HG02870 (cell line): ENCODE data around the gene IBA57.

ENCODE experiments used
- ATAC-seq: cut with Tn5 transposase; IDR thresholded peaks from one replicate; pipeline ENCODE4 v1.9.1; 2021; ENCODE audit warnings: mild to moderate bottlenecking, moderate library complexity; ENCODE audit not compliant: unreplicated experiment

Gene IBA57

DNA sequence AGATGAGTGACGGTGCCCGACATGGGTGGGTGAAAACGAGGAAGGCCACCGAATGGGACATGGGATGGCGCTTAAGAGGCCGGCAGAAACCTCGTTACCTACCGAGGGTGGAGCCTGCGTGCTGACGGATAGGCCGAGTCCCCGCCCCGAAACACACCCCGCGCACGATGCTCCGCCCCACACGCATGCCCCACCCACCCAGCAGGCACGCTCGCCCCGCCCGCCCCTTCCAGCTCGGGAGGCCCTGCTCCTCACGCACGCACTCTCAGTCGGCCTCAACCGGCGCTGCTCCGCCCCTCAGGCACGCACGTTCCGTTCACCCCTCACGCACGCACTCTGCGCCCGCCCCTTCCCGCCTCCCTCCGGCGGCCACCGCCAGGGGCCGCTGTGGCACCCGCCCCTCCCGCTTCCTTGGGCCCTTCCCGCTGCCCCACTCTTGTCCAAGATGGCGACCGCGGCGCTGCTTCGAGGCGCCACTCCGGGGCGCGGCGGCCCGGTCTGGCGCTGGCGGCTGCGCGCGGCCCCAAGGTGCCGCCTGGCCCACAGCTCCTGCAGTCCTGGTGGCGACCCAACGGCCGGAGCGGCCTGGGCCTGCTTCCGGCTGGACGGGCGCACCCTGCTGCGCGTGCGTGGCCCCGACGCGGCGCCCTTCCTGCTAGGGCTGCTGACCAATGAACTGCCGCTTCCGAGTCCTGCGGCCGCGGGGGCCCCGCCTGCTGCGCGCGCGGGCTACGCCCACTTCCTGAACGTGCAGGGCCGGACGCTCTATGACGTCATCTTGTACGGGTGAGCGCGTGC, at the start of gene IBA57:
TSS of gene IBA57 (plus strand) at position 433 of the 798 bp plus-strand sequence. CDS start at position 446, 13 bp downstream.
- peak; percentile 79 for ATAC-seq

DNA sequence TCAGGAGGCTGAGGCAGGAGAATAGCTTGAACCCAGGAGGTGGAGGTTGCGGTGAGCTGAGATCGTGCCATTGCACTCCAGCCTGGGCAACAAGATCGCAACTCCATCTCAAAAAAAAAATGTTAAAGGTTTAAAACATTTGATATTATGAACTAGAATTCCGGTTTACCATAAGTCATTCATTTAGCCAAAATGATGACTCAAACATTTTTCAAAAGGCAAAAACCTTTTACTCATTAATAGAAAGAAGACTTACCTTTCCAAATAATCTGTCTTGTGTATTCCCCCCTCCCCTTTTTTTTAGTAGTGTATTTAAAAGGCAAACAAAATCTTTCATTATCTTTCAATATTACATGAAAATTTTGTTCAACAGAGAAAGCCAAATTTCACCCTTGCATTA, 48.3 kb upstream of the IBA57 start:
- ATAC-seq = no peak

DNA sequence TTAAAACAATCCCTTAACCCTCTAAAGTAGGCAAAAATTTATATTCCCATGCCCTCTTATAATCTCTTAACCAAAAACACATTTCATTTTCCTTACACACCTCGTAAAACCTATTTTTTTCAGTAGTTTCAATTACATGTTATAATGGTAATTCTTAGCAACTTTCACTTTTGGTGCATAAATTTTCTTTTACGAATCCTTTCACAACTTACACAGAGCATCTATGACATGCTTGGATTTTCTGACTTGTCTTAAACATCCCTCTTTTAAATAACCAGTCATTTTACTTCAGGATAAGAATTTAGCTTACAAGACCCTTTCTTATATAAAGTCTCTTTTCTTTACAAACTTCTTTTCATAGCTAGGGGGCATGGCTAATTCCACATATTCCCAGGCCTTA, 47.6 kb upstream of the IBA57 start:
- ATAC-seq = no peak

DNA sequence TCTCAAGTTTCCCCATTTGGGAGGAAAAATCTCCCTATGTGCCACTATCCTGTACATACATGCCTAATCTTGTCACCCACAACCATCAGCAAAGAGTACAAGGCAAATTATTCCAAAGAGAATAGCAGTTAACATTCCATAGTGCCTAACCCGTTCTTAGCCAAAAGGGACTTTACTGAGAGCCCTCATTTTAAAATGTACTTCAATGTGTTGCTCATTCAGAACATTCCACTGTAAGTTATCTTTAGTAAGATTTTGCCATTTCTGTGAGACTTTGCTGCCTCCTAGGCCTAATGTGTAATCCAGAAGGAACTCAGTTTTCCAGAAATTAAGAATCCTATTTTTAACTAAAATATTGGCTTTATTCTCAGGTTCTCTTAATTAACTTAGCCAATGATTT, 45.3 kb upstream of the IBA57 start:
- ATAC-seq = no peak

DNA sequence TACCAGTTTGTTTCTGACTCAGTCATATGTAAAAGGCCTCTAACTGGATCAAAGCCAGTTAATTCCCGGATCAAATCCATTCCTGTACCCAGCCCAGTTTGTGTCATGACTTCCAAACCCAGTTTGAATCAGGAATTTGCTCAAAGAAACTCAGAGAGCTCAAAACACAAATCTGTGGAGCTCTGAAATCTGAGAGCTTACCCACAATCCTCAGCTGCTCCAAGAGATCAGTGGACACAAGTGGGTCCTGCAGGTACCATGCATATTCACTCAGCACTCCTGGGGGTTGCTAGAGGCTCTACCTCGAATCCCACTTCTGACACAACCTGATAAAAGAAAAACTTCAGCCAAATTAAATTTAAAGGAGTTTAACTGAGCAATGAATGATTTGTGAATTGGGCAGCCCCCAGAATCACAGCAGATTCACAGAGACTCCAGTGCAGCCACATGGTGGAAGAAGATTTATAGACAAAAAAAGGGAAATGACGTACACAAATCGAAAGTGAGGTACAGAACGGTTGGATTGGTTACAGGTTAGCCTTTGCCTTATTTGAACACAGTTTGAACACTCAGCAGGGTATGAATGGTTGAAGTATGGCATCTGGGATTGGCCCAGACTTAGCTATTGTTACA, 44.6 kb upstream of the IBA57 start:
- ATAC-seq = no peak

DNA sequence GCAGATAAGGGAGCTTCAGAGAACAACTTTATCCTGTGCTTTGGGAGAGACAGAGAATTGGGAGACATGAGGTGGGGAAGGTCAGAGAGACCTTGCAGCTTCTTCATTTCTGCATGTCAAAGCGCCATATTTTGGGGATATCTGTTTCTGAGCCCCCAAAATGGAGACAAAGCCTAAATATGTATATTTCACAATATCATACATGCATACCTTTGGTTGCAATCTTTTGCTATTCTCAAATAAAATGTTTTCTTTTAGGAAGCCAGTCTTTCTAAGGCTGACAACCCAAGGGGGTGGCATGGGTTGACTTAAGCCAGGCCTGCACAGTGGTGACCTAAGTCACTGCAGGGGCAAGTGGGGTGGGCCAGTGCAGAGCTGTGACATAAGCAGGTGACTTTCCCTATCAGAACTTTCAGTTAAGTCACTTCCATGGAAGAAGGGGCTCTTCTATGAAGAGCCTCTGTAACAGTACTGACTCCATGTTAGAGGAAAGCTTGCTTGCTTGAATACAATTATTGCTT, 42.6 kb upstream of the IBA57 start:
- no peak for ATAC-seq

DNA sequence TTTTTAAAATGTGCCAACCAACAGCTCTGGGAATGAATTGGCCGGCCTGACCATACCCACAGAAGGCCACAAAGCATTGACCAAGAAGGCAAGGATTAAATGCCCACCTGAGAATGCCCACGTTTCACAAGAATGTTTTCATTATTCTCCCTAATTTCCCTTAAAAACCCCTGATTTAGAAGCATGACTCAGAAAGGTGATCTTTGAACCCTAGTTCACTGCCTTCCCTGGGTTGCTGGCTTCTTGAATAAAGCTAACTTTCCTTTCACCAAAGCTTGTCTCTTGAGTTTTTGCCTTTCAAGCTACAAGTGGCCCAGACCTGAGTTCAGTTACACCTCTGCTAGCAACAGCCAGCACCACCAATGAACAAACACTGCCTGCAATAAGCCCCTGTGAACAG, 42.1 kb upstream of the IBA57 start:
- ATAC-seq = no peak

DNA sequence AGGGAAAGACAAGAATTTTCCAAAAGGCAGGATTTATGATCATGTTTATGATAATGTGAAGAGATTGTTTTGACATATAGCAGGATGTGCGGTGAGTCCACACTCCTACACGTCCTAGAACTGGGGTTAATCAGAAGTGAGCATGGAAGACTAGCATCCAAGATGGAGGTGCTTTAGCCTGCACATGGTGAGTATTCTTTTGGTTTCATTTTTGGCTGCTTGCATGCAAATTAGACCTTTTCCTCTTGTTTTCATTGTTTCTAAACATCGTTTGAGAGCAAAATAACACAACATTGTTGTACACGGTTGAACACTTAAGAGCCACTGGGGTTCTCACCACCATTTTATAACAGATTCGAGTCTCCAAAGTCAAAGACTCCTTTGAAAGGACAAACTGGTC, 40.4 kb upstream of the IBA57 start:
- no peak for ATAC-seq

DNA sequence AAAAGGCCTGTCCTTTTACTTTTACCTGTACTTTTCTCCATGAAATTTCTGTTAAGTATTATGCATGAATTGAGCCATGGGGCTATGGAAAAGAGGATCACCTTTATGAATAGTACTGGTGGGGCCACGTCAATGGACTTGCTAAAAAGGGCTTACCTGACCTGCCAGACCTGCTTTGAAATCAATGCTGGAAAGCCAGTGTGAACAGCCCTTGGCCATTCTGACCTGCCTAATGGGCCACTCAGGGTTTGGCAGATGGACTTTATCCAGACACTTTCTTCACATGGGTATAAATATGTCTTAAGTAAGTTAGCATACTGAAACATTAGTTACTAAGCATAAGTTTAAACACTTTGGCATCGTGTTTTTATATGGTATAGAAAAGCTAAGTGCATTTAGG, 33.8 kb upstream of the IBA57 start:
- no peak for ATAC-seq

DNA sequence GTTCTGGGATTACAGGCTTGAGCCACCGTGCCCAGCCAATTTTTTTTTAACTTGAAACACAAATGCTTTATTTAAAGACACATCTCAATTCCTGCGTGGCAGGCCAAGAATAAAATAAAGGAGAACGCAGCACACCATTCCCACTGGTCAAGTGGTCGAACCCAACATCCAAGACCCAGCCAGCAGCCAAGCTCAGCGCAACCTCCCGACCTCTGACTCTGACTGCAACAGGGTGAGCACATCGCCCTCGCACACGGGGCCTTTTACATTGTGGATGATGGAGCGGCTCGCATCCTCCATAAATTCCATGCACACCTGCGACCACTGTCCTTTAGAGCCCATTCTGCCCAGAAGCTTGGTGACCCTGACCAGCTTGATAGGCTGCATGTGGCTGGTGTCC, 31.0 kb upstream of the IBA57 start:
- no peak for ATAC-seq

DNA sequence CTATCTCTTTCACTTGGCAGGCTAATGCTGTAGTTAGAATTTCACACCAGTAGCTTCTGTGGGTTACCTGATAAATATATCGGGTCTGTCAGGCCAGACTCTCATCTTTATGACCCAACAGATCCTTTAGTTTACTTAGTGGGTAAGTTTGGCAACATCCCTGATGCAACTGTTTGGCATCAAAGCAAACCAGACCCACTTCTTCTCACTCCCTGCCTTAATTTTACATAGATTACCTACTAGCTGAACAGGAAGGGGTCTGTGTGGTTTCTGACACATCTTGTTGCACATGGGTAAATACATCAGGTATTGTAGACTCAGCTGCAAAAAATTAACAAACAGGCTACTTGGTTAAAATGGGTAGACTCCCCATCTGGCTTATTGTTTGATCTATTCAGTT, 28.7 kb upstream of the IBA57 start:
- no peak for ATAC-seq

DNA sequence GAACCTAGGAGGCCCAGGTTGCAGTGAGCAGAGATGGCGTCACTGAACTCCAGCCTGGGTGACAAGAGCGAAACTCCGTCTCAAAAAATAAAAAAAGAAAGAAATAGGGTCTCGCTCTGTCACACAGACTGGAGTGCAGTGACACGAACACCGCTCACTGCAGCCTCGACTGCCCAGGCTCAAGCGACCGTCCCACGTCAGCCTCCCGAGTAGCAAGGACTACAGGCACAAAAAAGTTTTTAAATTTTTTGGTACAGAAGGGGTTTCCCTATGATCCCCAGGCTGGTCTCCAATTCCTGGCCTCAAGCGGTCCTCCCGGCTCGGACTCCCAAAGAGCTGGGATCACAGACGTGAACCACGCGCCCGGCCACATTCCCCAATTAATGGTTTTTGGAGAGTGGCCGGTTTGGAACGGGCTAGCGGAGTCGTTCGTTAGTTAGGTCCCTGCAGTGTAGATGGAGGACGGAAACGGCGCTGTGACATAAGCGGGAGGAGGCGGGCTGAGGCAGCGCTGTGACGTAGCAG, 26.1 kb upstream of the IBA57 start:
- no peak for ATAC-seq

DNA sequence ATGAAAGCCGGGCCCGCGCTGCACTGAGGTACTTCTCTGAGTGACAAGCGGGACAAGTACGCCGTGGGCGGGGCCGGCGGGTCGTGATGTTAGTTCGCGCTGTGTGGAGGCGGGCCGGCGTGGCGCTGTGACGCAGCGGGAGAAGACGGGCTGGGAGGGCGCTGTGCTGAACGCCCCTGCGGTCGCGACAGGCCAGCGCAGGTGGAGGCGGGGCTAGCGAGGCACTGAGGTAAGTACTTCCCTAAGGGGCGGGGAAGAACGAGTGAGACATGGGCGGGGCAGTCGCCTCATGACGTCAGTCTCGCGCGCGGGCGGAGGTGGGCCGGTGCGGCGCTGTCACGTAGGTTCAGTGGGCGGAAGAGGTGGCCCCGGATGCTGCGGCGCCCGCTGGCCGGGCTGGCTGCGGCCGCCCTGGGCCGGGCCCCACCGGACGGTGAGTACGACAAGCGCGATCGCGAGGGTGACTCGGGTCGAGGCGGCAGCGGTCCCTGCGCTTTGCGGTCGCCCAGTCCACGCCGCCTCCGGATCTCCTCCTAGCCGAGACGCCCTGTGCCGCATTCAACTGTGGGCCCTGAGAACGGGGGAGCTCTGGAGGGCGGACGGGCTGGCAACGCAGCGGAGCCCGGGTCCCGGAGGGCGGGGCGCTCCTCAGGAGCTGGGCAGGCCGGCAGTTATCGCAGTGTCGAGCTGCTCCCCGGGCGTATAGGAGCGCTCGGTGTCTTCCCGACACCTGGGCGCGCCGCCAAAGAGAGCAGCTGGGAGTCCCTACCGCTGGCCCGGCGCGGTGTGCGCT, 25.5 kb upstream of the IBA57 start, which contains the start of gene GUK1:
TSS of gene GUK1 (plus strand) at position 349 of the 793 bp plus-strand sequence. CDS start at position 373, 24 bp downstream.
- ATAC-seq = peak; percentile 92

DNA sequence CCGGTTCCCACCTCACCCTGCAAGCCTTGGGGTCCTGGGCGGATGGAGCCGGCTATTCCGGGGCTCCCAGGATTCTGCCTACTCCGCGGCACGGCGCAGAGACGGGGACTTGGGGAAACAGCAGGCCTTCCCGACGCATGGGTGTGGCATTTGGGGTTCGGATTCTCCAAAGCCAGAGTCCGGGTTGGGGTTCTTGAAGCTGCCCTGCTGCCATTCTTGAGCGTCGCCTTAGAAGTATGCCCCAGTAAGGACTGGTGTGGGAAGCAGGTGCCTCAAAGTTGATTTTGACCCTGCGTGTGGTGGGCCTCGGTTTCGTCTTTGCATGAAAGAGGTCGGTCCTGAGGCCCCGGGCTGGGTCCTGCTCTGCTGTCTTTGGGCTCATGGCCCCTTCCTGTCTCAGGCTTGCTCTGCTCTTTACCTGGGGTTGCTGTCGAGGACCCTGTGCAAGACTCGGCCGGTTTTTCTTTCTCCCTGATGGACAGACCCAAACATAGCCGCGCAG, 24.8 kb upstream of the IBA57 start:
- ATAC-seq = no peak

DNA sequence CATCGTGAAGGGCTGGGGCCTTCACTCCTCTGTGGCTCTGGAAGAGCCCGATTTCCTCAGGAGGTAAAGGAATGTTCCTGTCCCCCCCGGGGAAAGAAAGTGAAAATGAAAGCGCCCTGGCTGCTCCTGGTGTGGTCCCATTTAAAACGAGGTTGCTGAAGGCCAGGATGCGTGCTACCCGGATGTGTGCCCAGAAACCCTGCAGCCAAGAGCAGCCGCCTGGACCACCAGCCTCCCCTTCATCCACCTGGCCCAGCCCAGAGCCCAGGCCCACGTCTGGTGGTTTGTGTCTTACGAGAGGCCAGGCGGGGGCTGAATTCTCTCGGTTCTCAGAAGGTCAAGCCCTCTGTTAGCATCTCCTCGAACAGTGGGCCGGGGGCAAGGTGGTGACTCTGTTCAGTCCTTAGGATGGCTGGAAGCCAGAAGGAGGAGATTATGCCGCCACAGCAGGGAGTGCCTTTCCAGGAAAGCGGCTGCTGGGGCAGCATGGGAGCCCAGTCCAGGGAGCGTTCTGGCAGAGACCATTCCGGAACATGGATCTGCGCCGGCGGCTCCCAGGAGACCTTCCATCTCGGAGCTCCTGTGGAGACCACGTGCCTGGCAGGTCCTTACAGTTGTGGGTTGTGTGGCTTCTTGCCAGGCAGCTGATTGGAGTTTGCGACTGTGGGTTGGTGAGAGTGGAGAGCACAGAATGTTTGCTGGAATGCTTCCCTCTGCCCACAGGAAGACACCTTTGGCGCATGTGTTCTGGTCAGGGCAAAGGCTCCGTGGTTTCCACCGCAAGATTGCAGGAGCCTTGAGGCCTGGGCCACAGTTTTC, 24.2 kb upstream of the IBA57 start:
- no peak for ATAC-seq

DNA sequence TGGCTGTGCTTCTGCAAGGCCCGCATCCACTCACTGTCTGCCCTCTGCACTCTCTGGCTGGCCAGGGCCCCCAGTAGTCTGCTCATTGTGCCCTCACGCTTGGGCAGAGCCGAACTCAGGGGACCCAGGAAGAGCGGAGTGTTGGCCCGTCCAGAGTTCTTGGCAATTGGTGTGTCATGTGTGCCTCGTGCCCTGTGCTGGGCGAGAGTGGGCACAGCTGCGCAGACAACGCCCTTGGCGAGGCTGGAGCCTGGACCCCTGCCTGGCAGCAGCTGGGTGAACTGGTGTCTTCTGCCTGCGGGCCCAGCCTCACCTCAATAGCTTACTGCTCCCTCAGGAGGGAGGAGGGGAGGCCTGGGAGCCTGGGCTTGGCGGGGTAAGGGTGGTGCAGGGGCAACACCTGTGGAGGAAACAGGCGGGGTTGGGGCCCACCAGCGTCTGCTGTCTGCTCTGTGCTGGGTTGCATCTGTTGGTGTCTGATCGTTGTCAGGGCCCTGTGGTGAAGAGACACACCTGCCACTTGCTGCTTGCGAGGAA, 23.4 kb upstream of the IBA57 start:
- no peak for ATAC-seq

DNA sequence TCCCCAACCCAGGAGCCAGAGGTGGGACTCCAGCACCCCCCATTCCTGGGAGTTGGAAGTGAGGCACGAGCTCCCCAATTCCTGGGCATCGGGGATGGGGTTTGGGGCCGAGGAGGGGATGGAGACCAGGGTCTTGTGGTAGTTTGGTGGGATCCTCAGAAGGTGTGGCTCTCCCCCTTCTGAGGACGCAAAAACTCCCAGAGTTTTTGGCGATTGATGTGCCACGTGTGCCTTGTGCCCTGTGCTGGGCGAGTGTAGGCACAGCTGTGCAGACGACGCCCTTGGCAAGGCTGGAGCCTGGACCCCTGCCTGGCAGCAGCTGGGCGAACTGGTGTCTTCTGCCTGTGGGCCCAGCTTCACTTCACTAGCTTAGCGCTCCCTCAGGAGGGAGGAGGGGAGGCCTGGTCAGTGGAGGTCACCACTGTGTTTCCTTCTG, 22.9 kb upstream of the IBA57 start:
- no peak for ATAC-seq

DNA sequence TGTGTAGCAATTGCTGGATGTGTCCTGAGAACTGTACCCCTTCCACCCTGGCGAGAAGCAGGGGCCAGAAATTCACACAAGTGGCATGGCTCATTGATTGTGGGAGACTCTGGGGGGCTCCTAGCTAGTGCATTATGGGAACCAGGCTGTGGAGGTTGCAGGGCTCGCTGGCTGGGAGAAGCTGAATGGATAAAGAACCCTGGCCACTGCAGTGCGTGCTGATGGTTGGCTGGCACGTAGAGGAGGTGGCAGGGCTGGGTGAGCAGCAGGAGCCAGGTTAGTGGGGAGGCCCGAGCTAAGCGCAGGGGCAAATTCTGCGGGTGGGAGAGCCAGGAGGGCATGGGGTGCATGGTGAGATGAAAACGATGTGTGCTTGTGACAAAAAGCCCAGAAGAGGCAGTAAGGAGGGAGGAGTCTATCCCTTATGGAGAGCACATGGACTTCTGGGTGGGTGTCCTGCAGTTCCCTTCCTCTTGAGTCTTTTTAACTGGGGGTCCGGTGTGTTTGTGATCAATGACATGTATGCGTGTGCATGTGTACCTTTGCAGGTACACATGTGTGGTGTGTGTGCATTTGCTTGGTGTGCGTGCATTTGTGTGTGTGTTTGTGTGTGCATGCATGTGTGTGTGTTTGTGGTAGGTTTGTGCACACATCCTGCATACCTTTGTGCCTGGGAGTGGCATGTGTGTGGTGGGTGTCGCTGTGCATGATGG, 22.0 kb upstream of the IBA57 start:
- no peak for ATAC-seq
